H1 (cell line): ENCODE data around the gene MATN4. TPM values are rescaled to one million over a fixed set of nuclear protein-coding genes. Genes with fewer than 3 reads are reported as not detected.

Experiments used
- CTCF ChIA-PET: fragments of 300-600 bp; sonication (Branson Sonifier 250); formaldehyde crosslinking; loops from one replicate; lab custom pipeline; 2021; ENCODE audit not compliant: partially characterized antibody; lab: Charles Lee
- POLR2A ChIA-PET: fragments of 300-600 bp; sonication (Branson Sonifier 250); formaldehyde crosslinking; loops from one replicate; lab custom pipeline; 2021; ENCODE audit warnings: inconsistent platforms; ENCODE audit not compliant: partially characterized antibody; lab: Charles Lee
- DNase-seq, 2 experiments: peaks; one replicate each; pipeline versions ENCODE4 v3.0.0 to v3.0.0-alpha.2; 2010 to 2022; ENCODE audit warnings: low spot score in 2 of 2, low read depth in 1 of 2, mixed read lengths in 1 of 2
- FAIRE-seq: peaks from 2 replicates; lab custom pipeline; 2011; peaks lifted over from hg19 to GRCh38; lab: Jason Lieb, UNC
- H2AFZ ChIP-seq: 2 replicates; pipeline ENCODE4 v1.8.1; 2012; ENCODE audit warnings: low read length, inconsistent platforms
- H2AK5ac ChIP-seq: 2 replicates; pipeline ENCODE4 v1.6.1; 2013; ENCODE audit warnings: low read depth, low read length
- H2BK120ac ChIP-seq: replicated peaks from 2 replicates; pipeline ENCODE3; 2013; ENCODE audit warnings: low read depth, low read length, inconsistent platforms
- H2BK12ac ChIP-seq: 2 replicates; pipeline ENCODE4 v1.6.1; 2013; ENCODE audit warnings: low read depth, low read length
- H2BK15ac ChIP-seq: 2 replicates; pipeline ENCODE4 v1.6.1; 2013; ENCODE audit warnings: low read length
- H2BK20ac ChIP-seq: 2 replicates; pipeline ENCODE4 v1.6.1; 2013; ENCODE audit warnings: low read length
- H2BK5ac ChIP-seq: 2 replicates; pipeline ENCODE4 v1.6.1; 2013; ENCODE audit warnings: low read depth, low read length
- H3K14ac ChIP-seq: 2 replicates; pipeline ENCODE4 v1.6.1; 2013; ENCODE audit warnings: inconsistent platforms; ENCODE audit not compliant: insufficient read length
- H3K18ac ChIP-seq: 2 replicates; pipeline ENCODE4 v1.6.1; 2013; ENCODE audit warnings: low read length; ENCODE audit errors: extremely low read depth
- H3K23ac ChIP-seq: 2 replicates; pipeline ENCODE4 v1.6.1; 2013; ENCODE audit warnings: inconsistent platforms; ENCODE audit not compliant: insufficient read length
- H3K23me2 ChIP-seq: 2 replicates; pipeline ENCODE4 v1.6.1; 2013; ENCODE audit warnings: low read depth, low read length
- H3K27ac ChIP-seq: 2 replicates; pipeline ENCODE4 v1.6.1; 2011; ENCODE audit warnings: low read depth, low read length, inconsistent platforms
- H3K27me3 ChIP-seq, 4 experiments: replicated peaks in 1 of 4; 1 replicate in 1 of 4; 2 replicates in 3 of 4; pipeline versions ENCODE4 v1.6.1 to v1.8.1; 2011 to 2013; ENCODE audit warnings: low read length in 3 of 4, mild to moderate bottlenecking in 3 of 4, inconsistent platforms in 2 of 4, mixed read lengths in 2 of 4, moderate library complexity in 1 of 4; ENCODE audit not compliant: control insufficient read depth in 3 of 4, insufficient read depth in 3 of 4; ENCODE audit errors: extremely low read depth in 1 of 4
- H3K36me3 ChIP-seq, 4 experiments: 2 replicates each; pipeline versions ENCODE4 v1.6.1 to v1.8.1; 2011 to 2013; ENCODE audit warnings: mild to moderate bottlenecking in 4 of 4, low read length in 3 of 4, moderate library complexity in 2 of 4, control low read depth in 1 of 4, inconsistent platforms in 1 of 4; ENCODE audit not compliant: insufficient read depth in 4 of 4, control insufficient read depth in 2 of 4
- H3K4ac ChIP-seq: replicated peaks from 2 replicates; pipeline ENCODE3; 2013; ENCODE audit warnings: low read length, low read depth, mixed read lengths, inconsistent platforms; ENCODE audit not compliant: insufficient read length
- H3K4me1 ChIP-seq, 4 experiments: replicated peaks in 1 of 4; 1 replicate in 1 of 4; 2 replicates in 3 of 4; pipeline versions ENCODE4 v1.6.1 to v1.8.1; 2011 to 2013; ENCODE audit warnings: low read length in 3 of 4, inconsistent platforms in 2 of 4, mixed read lengths in 1 of 4; ENCODE audit not compliant: insufficient read depth in 4 of 4, control insufficient read depth in 3 of 4
- H3K4me2 ChIP-seq, 2 experiments: 2 replicates each; pipeline versions ENCODE4 v1.6.1 to v1.8.1; 2011 to 2013; ENCODE audit warnings: low read depth in 2 of 2, low read length in 2 of 2, control low read depth in 1 of 2, inconsistent platforms in 1 of 2, mild to moderate bottlenecking in 1 of 2; ENCODE audit not compliant: insufficient read depth in 1 of 2
- H3K4me3 ChIP-seq, 4 experiments: fragments of 200-600, 300-600 bp in 1 of 4; sonication (generic), shearing (Covaris generic), sonication (Bioruptor Twin) in 1 of 4; 2 replicates each; pipeline versions ENCODE4 v1.5.1 to v1.8.1; 2011 to 2016; ENCODE audit warnings: low read length in 4 of 4, low read depth in 3 of 4, control low read depth in 2 of 4, inconsistent platforms in 2 of 4, mild to moderate bottlenecking in 2 of 4, mixed read lengths in 1 of 4, moderate library complexity in 1 of 4; ENCODE audit not compliant: insufficient read depth in 2 of 4; ENCODE audit errors: extremely low read depth in 1 of 4
- H3K56ac ChIP-seq: replicated peaks from 2 replicates; pipeline ENCODE3; 2013; ENCODE audit warnings: low read depth, mild to moderate bottlenecking, mixed read lengths, low read length, inconsistent platforms; ENCODE audit not compliant: insufficient read length
- H3K79me1 ChIP-seq: 2 replicates; pipeline ENCODE4 v1.6.1; 2013; ENCODE audit warnings: low read depth, low read length, control low read depth
- H3K79me2 ChIP-seq, 2 experiments: 2 replicates each; pipeline versions ENCODE4 v1.6.1 to v1.8.1; 2012 to 2013; ENCODE audit warnings: low read length in 2 of 2, mild to moderate bottlenecking in 2 of 2, inconsistent platforms in 1 of 2; ENCODE audit not compliant: insufficient read depth in 2 of 2, control insufficient read depth in 1 of 2
- H3K9ac ChIP-seq, 4 experiments: replicated peaks in 1 of 4; 1 replicate in 1 of 4; 2 replicates in 3 of 4; pipeline versions ENCODE4 v1.6.1 to v1.8.1; 2011 to 2013; ENCODE audit warnings: low read depth in 3 of 4, low read length in 3 of 4, control low read depth in 2 of 4, mild to moderate bottlenecking in 2 of 4, moderate library complexity in 2 of 4, inconsistent platforms in 1 of 4; ENCODE audit errors: extremely low read depth in 1 of 4
- H3K9me3 ChIP-seq, 2 experiments: 2 replicates each; pipeline versions ENCODE4 v1.6.1 to v1.8.1; 2012 to 2013; ENCODE audit warnings: mild to moderate bottlenecking in 2 of 2, moderate library complexity in 2 of 2, control low read depth in 1 of 2, inconsistent platforms in 1 of 2, low read depth in 1 of 2, low read length in 1 of 2, mixed read lengths in 1 of 2; ENCODE audit not compliant: insufficient read depth in 2 of 2
- H4K20me1 ChIP-seq, 2 experiments: replicated peaks in 1 of 2; 2 replicates each; pipeline versions ENCODE3 to v1.8.1; 2011 to 2013; ENCODE audit warnings: inconsistent platforms in 2 of 2, low read length in 2 of 2, mild to moderate bottlenecking in 1 of 2; ENCODE audit not compliant: insufficient read depth in 2 of 2, control insufficient read depth in 1 of 2
- H4K5ac ChIP-seq: 2 replicates; pipeline ENCODE4 v1.6.1; 2013; ENCODE audit warnings: low read length, low read depth, mixed read lengths, inconsistent platforms; ENCODE audit not compliant: insufficient read length
- H4K8ac ChIP-seq: 2 replicates; pipeline ENCODE4 v1.8.0; 2013; ENCODE audit warnings: mild to moderate bottlenecking, moderate library complexity, low read length, inconsistent platforms; ENCODE audit not compliant: insufficient read depth; ENCODE audit errors: extremely low read depth
- H4K91ac ChIP-seq: replicated peaks from 2 replicates; pipeline ENCODE3; 2013; ENCODE audit warnings: low read length, mixed read lengths, inconsistent platforms; ENCODE audit not compliant: insufficient read length
- ATF3 ChIP-seq: IDR thresholded peaks from 2 replicates; pipeline ENCODE4 v1.6.1; 2011; ENCODE audit warnings: low read depth, mild to moderate bottlenecking, low read length; ENCODE audit not compliant: insufficient read depth
- CBX5 ChIP-seq: fragments of 300-800, 300-1000 bp; sonication (generic); IDR thresholded peaks from 2 replicates; pipeline ENCODE4 v1.7.1; 2016; ENCODE audit warnings: antibody characterized with exemption, low read length, low read depth
- EZH2 ChIP-seq: fragments of 200-600 bp; sonication (generic); IDR thresholded peaks from 2 replicates; pipeline ENCODE4 v1.7.1; 2012; ENCODE audit warnings: low read depth, mild to moderate bottlenecking, moderate library complexity, low read length, inconsistent platforms; ENCODE audit not compliant: severe bottlenecking
- GABPA ChIP-seq: IDR thresholded peaks from 2 replicates; pipeline ENCODE4 v1.6.1; 2011; ENCODE audit warnings: mild to moderate bottlenecking, low read length, moderate library complexity, borderline replicate concordance; ENCODE audit not compliant: insufficient read depth
- POLR2AphosphoS5 ChIP-seq: IDR thresholded peaks from 2 replicates; pipeline ENCODE4 v1.6.1; 2011; ENCODE audit warnings: low read depth, low read length
- RNF2 ChIP-seq: fragments of 200-900, 300-1000 bp; sonication (generic); IDR thresholded peaks from 2 replicates; pipeline ENCODE4 v1.7.1; 2016; ENCODE audit warnings: borderline replicate concordance, low read depth, mild to moderate bottlenecking, antibody characterized with exemption, low read length; ENCODE audit not compliant: poor library complexity, severe bottlenecking; ENCODE audit errors: missing control alignments
- TBP ChIP-seq: IDR thresholded peaks from 2 replicates; pipeline ENCODE4 v1.6.1; 2011; ENCODE audit warnings: low read depth, low read length, improper control_type of control experiment
- WGBS, 2 experiments: shearing (Covaris generic) in 1 of 2; methylation state at CpG; one replicate each; pipeline versions ENCODE4 v1.1.6 to v1.1.7; 2013 to 2015; ENCODE audit warnings: low lambda C conversion rate in 2 of 2, mixed read lengths in 2 of 2, inconsistent platforms in 1 of 2, low coverage in 1 of 2, missing lambda C conversion rate in 1 of 2; ENCODE audit not compliant: insufficient replicate concordance in 2 of 2, insufficient coverage in 1 of 2, insufficient read length in 1 of 2; ENCODE audit errors: extremely low coverage in 1 of 2, missing lambda C conversion rate in 1 of 2; 5-methylcytosine and 5-hydroxymethylcytosine counted together
- polyA plus RNA-seq, 7 experiments: library from polyadenylated mRNA; depleted of rRNA in 3 of 7; stranded (reverse) in 5 of 7; unstranded in 2 of 7; fragments of >200 nt in 5 of 7; fragments of 200-250 nt in 2 of 7; gene quantifications; 1 replicate in 5 of 7; 2 replicates in 1 of 7; 4 replicates in 1 of 7; pipeline versions ENCODE4 v1.2.1 to v1.2.3, GENCODE V29; 2011 to 2013; ENCODE audit warnings: missing spikeins in 2 of 7, mixed read lengths in 2 of 7
- total RNA-seq: library from RNA; stranded (reverse); fragmentation: NEBNext Ultra II Directional; extraction: Animal tissue kit (Norgen Biotek cat#: 25700); gene quantifications from 2 replicates; pipeline ENCODE4 v1.2.1, GENCODE V29; 2021
- TF ChIP-seq, protein P1 (sequence below), 3 experiments: IDR thresholded peaks; 1 replicate in 2 of 3; 2 replicates in 1 of 3; pipeline versions ENCODE4 v1.5.1 to v1.6.1; 2011; ENCODE audit warnings: low read length in 3 of 3, mild to moderate bottlenecking in 3 of 3, inconsistent platforms in 2 of 3, low read depth in 1 of 3, moderate library complexity in 1 of 3; ENCODE audit not compliant: insufficient read depth in 1 of 3; ENCODE audit errors: control extremely low read depth in 1 of 3

Gene MATN4
- total and polyA plus RNA-seq, 2 of the 8 experiments (the other 6 are each of a cell fraction or from before 2014, with no cell fraction given) = 2.1 to 4.4 TPM

- no peaks in the 10 kb centered on the region for H3K79me2 ChIP-seq
- no peak overlapping the region for H3K23ac ChIP-seq
- H3K4me2 ChIP-seq = no peak overlapping the region
- H2AFZ ChIP-seq = no peak overlapping the region
- no peak overlapping the region for H4K91ac ChIP-seq
- no peaks in the 10 kb centered on the region for H4K20me1 ChIP-seq
- H3K18ac ChIP-seq = no peak overlapping the region
- H3K27ac ChIP-seq = no peak overlapping the region
- no peak for DNase-seq
- TF ChIP-seq, protein P1, sequence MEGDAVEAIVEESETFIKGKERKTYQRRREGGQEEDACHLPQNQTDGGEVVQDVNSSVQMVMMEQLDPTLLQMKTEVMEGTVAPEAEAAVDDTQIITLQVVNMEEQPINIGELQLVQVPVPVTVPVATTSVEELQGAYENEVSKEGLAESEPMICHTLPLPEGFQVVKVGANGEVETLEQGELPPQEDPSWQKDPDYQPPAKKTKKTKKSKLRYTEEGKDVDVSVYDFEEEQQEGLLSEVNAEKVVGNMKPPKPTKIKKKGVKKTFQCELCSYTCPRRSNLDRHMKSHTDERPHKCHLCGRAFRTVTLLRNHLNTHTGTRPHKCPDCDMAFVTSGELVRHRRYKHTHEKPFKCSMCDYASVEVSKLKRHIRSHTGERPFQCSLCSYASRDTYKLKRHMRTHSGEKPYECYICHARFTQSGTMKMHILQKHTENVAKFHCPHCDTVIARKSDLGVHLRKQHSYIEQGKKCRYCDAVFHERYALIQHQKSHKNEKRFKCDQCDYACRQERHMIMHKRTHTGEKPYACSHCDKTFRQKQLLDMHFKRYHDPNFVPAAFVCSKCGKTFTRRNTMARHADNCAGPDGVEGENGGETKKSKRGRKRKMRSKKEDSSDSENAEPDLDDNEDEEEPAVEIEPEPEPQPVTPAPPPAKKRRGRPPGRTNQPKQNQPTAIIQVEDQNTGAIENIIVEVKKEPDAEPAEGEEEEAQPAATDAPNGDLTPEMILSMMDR (IDR thresholded peaks at IDR 0.05; ENCODE audit: control extremely low read depth in 1 of 3, insufficient read depth in 1 of 3, low read depth in 1 of 3, low read length in 3 of 3) = no peak
- TF ChIP-seq ATF3 (no peak), RNF2 (no peak), TBP (no peak), EZH2 (no peak), GABPA (no peak), POLR2AphosphoS5 (no peak), CBX5 (no peak)
- TF ChIP-seq, all 59 proteins: peak for 0
- no peak for FAIRE-seq
- Histone ChIP-seq H3K56ac (no peak overlapping the region), H2BK120ac (no peak overlapping the region), H3K4ac (no peak overlapping the region), H3K23me2 (no peaks in the 10 kb centered on the region), H3K36me3 (no peaks in the 10 kb centered on the region), H2BK12ac (no peak overlapping the region), H2BK15ac (no peak overlapping the region), H3K27me3 (no peaks in the 10 kb centered on the region; a peak in 1 of 7 replicates), H2BK20ac (no peak overlapping the region), H3K9ac (no peak overlapping the region), H3K4me1 (peaks cover 0 to 6% (median 4%) of the 10 kb centered on the region in 4 experiments; a peak in 3 of 7 replicates), H2BK5ac (no peak overlapping the region), H2AK5ac (no peak overlapping the region), H3K14ac (no peak overlapping the region), H3K79me1 (no peaks in the 10 kb centered on the region), H3K4me3 (no peak overlapping the region), H4K8ac (no peak overlapping the region), H3K9me3 (no peaks in the 10 kb centered on the region), H4K5ac (no peak overlapping the region)
- ChIA-PET POLR2A (interaction anchor here (1.2 to 4.2 kb wide), 2 partner anchors 9 to 40 kb away, joined by 3 to 18 read pairs; no protein-coding TSS in a partner anchor), CTCF (interaction anchor here (0.6 to 6.2 kb wide), 11 partner anchors 9 to 206 kb away, joined by 3 to 104 read pairs (median 4); partner anchors contain the start of gene WFDC2)
- WGBS, 2 experiments = 85% methylated on average over 5 of the region's 5 CpGs; no CpG with 5 or more reads in 1 of the 2 experiments
Observed at GRCh38 chr20:45301824-45302271, 6.3 kb downstream of the MATN4 start.
